ENCODE data around the gene SOS2. TPM values are rescaled to one million over a fixed set of nuclear protein-coding genes. Genes with fewer than 3 reads are reported as not detected.
A peak's percentile ranks its signal among the peaks of the same experiment; 100 is the strongest.

The SOS2 gene
- total RNA-seq, 1 donor from 2014 or later = 38.8 TPM

GRCh38 chr14:50086321-50086711 lies 145.1 kb downstream of the SOS2 start:
- DNase-seq = no peak
- Histone ChIP-seq H3K4me1 (peaks cover 11% of the 10 kb centered on the region), H3K36me3 (no peaks in the 10 kb centered on the region), H3K27me3 (ENCODE audit: low read depth) (no peaks in the 10 kb centered on the region), H3K27ac (no peak overlapping the region), H3K9me3 (no peaks in the 10 kb centered on the region), H3K4me3 (no peak overlapping the region)
- intact Hi-C loops (cut with DNase I) = no loop called here
- ATAC-seq = no peak
- TF ChIP-seq, protein P1, sequence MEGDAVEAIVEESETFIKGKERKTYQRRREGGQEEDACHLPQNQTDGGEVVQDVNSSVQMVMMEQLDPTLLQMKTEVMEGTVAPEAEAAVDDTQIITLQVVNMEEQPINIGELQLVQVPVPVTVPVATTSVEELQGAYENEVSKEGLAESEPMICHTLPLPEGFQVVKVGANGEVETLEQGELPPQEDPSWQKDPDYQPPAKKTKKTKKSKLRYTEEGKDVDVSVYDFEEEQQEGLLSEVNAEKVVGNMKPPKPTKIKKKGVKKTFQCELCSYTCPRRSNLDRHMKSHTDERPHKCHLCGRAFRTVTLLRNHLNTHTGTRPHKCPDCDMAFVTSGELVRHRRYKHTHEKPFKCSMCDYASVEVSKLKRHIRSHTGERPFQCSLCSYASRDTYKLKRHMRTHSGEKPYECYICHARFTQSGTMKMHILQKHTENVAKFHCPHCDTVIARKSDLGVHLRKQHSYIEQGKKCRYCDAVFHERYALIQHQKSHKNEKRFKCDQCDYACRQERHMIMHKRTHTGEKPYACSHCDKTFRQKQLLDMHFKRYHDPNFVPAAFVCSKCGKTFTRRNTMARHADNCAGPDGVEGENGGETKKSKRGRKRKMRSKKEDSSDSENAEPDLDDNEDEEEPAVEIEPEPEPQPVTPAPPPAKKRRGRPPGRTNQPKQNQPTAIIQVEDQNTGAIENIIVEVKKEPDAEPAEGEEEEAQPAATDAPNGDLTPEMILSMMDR (IDR thresholded peaks at IDR 0.05) = no peak

GRCh38 chr14:50085570-50086320 lies 145.6 kb downstream of the SOS2 start:
- intact Hi-C loops (cut with DNase I) = no loop called here
- TF ChIP-seq, protein P1 (IDR thresholded peaks at IDR 0.05) = no peak
- DNase-seq (no peak), ATAC-seq (peak in 1 of 2 donors; percentile 7)
- Histone ChIP-seq H3K4me3 (no peak overlapping the region), H3K4me1 (peaks cover 11% of the 10 kb centered on the region), H3K27ac (no peak overlapping the region), H3K27me3 (ENCODE audit: low read depth) (no peaks in the 10 kb centered on the region), H3K36me3 (no peaks in the 10 kb centered on the region), H3K9me3 (no peaks in the 10 kb centered on the region)

GRCh38 chr14:50084666-50085065 lies 146.7 kb downstream of the SOS2 start:
- TF ChIP-seq, protein P1 (IDR thresholded peaks at IDR 0.05) = no peak
- Histone ChIP-seq H3K4me1 (peaks cover 11% of the 10 kb centered on the region), H3K4me3 (no peak overlapping the region), H3K27me3 (ENCODE audit: low read depth) (no peaks in the 10 kb centered on the region), H3K9me3 (no peaks in the 10 kb centered on the region), H3K27ac (no peak overlapping the region), H3K36me3 (no peaks in the 10 kb centered on the region)
- intact Hi-C loops (cut with DNase I) = no loop called here
- ATAC-seq (no peak), DNase-seq (no peak)

GRCh38 chr14:50083467-50084337 lies 147.7 kb downstream of the SOS2 start:
- no peak for DNase-seq
- no peaks in the 10 kb centered on the region for H3K9me3 ChIP-seq
- H3K4me1 ChIP-seq = peaks cover 11% of the 10 kb centered on the region
- H3K27me3 ChIP-seq (ENCODE audit: low read depth) = no peaks in the 10 kb centered on the region
- intact Hi-C loops (cut with DNase I) = no loop called here
- no peak overlapping the region for H3K4me3 ChIP-seq
- TF ChIP-seq, protein P1 (IDR thresholded peaks at IDR 0.05) = no peak
- peak; percentile 21 to 24 for ATAC-seq
- peak overlapping the region; percentile 61 for H3K27ac ChIP-seq
- no peaks in the 10 kb centered on the region for H3K36me3 ChIP-seq

DNA sequence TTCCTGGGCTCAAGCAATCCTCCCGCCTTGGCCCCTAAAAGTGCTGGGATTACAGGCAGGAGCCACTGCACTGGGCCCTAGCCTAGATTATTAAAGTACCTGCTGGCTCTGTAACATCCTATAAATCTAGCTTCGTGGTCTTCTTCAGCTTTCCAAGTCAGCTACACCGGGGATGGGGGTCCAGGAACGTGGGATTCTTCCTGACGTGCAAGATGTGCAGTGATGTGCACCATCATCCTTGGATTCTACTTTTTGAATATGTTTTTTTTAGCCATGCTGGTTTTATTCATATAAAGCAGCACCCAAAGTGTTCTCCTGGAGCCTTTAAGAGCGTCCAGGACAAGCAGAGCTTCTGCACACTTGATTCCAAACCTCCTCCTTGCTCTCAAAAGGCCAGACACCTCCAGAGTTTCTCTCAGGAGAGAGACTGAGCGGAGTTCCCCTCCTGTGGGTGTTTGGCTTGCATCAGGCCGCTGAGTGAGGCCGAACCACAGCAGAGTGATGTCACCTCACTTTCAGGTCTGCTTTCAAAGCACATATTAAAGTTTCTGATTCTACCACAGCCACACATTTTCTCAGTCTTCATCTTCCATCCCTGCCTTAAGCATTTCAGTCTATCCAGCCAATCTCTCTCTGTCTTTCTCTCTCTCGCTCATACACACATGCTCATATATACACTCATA lies 148.5 kb downstream of the SOS2 start:
- Histone ChIP-seq H3K27ac (peak overlapping the region; percentile 62), H3K27me3 (ENCODE audit: low read depth) (no peaks in the 10 kb centered on the region), H3K9me3 (no peaks in the 10 kb centered on the region), H3K4me3 (no peak overlapping the region), H3K36me3 (no peaks in the 10 kb centered on the region), H3K4me1 (peaks cover 11% of the 10 kb centered on the region)
- intact Hi-C loops (cut with DNase I) = no loop called here
- TF ChIP-seq, protein P1 (IDR thresholded peaks at IDR 0.05) = no peak
- no peak for DNase-seq
- peak; percentile 78 to 83 for ATAC-seq
